Measurements from ENCODE around the gene FAM9C.

FAM9C gene

DNA sequence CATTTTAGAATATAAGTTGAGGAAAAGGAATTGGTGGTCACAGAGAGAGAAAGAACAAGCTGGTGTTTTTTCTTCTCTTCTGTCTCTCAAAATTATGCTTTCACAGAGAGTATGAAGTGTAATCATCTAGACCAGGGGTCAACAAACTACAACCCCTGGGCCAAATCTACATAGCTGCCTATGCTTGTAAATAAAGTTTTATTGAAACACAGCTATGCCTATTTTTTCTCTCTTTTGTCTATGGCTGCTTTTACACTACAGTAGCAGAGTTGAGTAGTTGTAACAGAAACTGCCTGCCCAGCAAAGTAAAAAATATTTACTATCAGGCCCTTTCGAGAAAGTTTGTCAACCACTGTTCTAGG lies 6.7 kb upstream of the FAM9C start:
- no peak overlapping the region for H3K4me3 ChIP-seq (ENCODE audit: control insufficient read depth, low read depth, low read length)
- no peak for DNase-seq (ENCODE audit: low read depth)
- TF ChIP-seq, protein P1, sequence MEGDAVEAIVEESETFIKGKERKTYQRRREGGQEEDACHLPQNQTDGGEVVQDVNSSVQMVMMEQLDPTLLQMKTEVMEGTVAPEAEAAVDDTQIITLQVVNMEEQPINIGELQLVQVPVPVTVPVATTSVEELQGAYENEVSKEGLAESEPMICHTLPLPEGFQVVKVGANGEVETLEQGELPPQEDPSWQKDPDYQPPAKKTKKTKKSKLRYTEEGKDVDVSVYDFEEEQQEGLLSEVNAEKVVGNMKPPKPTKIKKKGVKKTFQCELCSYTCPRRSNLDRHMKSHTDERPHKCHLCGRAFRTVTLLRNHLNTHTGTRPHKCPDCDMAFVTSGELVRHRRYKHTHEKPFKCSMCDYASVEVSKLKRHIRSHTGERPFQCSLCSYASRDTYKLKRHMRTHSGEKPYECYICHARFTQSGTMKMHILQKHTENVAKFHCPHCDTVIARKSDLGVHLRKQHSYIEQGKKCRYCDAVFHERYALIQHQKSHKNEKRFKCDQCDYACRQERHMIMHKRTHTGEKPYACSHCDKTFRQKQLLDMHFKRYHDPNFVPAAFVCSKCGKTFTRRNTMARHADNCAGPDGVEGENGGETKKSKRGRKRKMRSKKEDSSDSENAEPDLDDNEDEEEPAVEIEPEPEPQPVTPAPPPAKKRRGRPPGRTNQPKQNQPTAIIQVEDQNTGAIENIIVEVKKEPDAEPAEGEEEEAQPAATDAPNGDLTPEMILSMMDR (conservative IDR thresholded peaks at IDR 0.05; ENCODE audit: control insufficient read depth, insufficient read depth, low read depth, low read length): no peak

DNA sequence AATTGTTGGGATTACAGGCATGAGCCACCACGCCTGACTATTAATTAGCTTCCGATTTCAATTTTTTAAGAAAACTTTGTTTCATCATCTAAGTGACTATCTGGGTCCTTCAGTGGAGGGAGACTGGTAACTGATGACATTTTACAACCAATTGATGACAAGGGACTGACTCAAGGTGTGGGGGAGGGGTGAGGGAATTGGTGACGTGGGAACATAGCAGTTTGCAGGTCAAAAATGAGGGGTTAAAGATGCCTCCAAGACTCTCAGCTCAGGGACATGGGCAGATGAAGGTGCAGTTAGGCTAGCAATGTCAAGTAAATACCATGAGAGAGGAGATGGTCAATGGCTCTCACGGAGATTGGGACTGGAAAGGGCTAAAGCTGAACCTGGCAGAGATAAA lies 5.7 kb upstream of the FAM9C start:
- TF ChIP-seq, protein P1 (conservative IDR thresholded peaks at IDR 0.05; ENCODE audit: control insufficient read depth, insufficient read depth, low read depth, low read length): no peak
- no peak overlapping the region for H3K4me3 ChIP-seq (ENCODE audit: control insufficient read depth, low read depth, low read length)
- DNase-seq (ENCODE audit: low read depth): no peak

DNA sequence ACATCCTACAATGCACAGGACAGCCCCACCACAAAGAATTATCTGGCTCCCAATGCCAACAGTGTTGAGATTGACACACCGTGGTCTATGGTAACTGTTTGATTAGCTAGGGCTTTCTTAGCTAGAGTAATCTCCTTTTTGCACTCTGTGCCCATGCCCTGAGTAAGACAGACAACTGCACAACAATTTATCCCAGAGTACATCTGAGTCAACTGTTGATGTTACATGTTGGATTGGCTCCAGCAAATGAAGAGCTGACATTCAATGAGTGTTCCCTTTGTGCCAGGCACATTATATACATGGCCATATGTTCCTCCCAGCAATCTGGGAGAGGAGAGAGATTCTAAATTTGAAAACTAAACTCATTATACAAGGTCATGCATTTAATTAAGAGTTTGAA lies 3.9 kb upstream of the FAM9C start:
- no peak overlapping the region for H3K4me3 ChIP-seq (ENCODE audit: control insufficient read depth, low read depth, low read length)
- TF ChIP-seq, protein P1 (conservative IDR thresholded peaks at IDR 0.05; ENCODE audit: control insufficient read depth, insufficient read depth, low read depth, low read length): no peak
- peak; percentile 87 for DNase-seq (ENCODE audit: low read depth)

DNA sequence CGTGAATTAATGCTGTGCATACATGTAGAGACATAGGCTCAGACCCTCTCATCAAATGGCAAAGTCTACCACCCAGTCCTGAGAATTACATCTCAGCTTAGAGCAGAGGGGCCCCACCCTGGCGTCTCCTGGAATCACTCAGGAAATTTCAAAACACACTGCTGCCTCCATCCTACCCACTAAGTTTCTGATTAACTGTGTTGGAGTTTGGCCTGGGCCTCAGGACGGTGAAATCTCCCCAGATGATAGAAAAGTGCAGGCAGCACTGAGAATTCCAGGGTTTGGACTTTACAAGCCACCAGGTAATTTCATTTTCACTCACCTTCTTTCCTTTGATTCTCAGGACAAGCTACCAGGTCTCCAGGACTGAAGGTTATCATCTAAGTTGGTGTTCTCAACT lies 3.3 kb upstream of the FAM9C start:
- TF ChIP-seq, protein P1 (conservative IDR thresholded peaks at IDR 0.05; ENCODE audit: control insufficient read depth, insufficient read depth, low read depth, low read length): no peak
- no peak overlapping the region for H3K4me3 ChIP-seq (ENCODE audit: control insufficient read depth, low read depth, low read length)
- no peak for DNase-seq (ENCODE audit: low read depth)

DNA sequence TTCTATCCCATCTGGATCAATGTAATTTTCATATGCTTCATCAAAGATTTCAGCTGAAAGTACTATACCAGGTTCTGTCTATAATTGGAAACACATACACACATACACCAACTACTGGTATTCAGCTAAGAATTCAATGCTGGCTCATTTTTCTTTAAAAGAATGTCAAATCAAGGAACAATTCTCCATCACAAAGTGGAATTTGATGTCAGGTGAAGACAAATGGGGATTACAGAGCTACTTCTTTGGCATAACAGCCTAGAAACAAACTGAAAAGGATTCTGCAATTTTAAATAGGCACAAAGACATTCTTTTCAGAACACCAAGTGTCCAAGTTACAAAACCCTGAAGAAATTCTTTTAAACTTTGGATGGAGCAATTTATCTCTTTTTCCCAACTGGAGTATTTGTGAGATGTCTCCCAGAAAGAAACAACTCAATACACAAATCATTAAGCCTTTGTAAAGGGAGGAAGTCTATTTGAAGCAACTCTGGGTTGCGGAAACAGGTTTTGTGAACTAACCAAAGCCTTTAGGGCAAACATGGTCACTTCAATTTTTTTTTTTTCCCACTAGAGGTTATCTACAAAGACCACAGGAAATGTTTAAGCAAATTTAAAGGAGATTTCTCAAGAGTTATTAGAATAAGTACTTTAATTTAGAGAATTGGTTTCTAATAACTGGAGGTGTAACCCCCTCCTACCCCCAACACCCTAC lies 1.9 kb upstream of the FAM9C start:
- TF ChIP-seq, protein P1 (conservative IDR thresholded peaks at IDR 0.05; ENCODE audit: control insufficient read depth, insufficient read depth, low read depth, low read length): no peak
- no peak overlapping the region for H3K4me3 ChIP-seq (ENCODE audit: control insufficient read depth, low read depth, low read length)
- no peak for DNase-seq (ENCODE audit: low read depth)

DNA sequence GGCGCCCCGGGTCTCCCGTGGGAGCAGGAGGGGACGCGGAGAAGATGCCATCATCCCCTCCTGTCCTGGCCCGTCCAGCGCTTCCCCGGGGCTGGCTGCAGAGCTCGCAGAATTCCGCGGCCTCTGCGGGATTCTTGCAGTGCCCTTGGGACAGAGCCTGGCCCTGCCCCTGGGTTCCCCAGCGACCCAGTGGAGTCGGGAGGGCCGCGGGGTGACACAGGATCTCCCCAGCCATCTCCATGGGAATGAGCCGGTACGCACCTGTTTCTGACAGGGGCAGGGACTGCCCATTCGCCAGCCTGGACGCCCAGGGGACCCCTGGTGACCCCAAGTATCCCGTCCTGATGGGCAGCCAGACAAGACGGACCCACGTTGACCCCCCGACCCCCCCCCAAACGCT lies 482 bp downstream of the FAM9C start:
- H3K4me3 ChIP-seq (ENCODE audit: control insufficient read depth, low read depth, low read length): no peak overlapping the region
- DNase-seq (ENCODE audit: low read depth): no peak
- TF ChIP-seq, protein P1 (conservative IDR thresholded peaks at IDR 0.05; ENCODE audit: control insufficient read depth, insufficient read depth, low read depth, low read length): no peak

DNA sequence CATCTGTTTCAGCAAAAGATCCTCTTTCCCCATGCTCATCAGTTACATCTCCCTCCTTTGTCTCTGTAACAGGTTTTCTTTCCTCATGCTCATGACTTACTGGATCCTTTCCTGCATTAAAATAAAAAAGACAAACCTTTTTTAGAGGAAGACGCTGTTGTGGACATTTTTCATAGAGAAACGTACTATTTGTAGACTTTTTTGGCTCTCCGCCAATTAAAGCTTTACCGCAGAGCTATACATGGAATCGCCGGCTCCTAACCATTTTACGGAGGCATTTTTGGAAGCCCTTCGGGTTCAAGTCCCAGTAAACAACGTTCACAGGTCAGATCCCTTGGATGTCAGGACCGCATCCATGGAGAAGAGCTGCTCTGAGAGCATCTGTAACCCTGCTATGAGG lies 1.3 kb downstream of the FAM9C start:
- TF ChIP-seq, protein P1 (conservative IDR thresholded peaks at IDR 0.05; ENCODE audit: control insufficient read depth, insufficient read depth, low read depth, low read length): no peak
- no peak overlapping the region for H3K4me3 ChIP-seq (ENCODE audit: control insufficient read depth, low read depth, low read length)
- DNase-seq (ENCODE audit: low read depth): no peak
